Activated T-cell treated with anti-CD3 and anti-CD28 coated beads for 24 hours (primary cell): ENCODE measurements around the gene WIPF1.

Experiments used
- DNase-seq: peaks from one replicate; pipeline ENCODE4 v3.0.0-alpha.2; 2020; ENCODE audit warnings: low read depth

The WIPF1 gene

GRCh38 chr2:174618179-174618578 is 20.6 kb upstream of the WIPF1 start:
- no peak for DNase-seq

GRCh38 chr2:174617718-174618117 is 20.1 kb upstream of the WIPF1 start:
- no peak for DNase-seq

- no peak for DNase-seq
Observed at GRCh38 chr2:174617120-174617519, 19.5 kb upstream of the WIPF1 start.

- DNase-seq: no peak
Observed at GRCh38 chr2:174615871-174616436, 18.4 kb upstream of the WIPF1 start.

- DNase-seq: no peak
Observed at GRCh38 chr2:174614261-174614660, 16.7 kb upstream of the WIPF1 start.

- no peak for DNase-seq
Observed at GRCh38 chr2:174613531-174613930, 15.9 kb upstream of the WIPF1 start.

GRCh38 chr2:174612970-174613369 is 15.4 kb upstream of the WIPF1 start:
- no peak for DNase-seq

GRCh38 chr2:174611854-174612253 is 14.2 kb upstream of the WIPF1 start:
- DNase-seq: no peak

- DNase-seq: no peak
Observed at GRCh38 chr2:174611006-174611405, 13.4 kb upstream of the WIPF1 start.

- no peak for DNase-seq
Observed at GRCh38 chr2:174610243-174610995, 12.8 kb upstream of the WIPF1 start.

GRCh38 chr2:174609261-174609660 is 11.7 kb upstream of the WIPF1 start:
- DNase-seq: no peak

GRCh38 chr2:174608866-174609214 is 11.2 kb upstream of the WIPF1 start:
- no peak for DNase-seq

GRCh38 chr2:174607989-174608865 is 10.6 kb upstream of the WIPF1 start:
- DNase-seq: no peak

- DNase-seq: no peak
Observed at GRCh38 chr2:174607584-174607983, 10.0 kb upstream of the WIPF1 start.

- no peak for DNase-seq
Observed at GRCh38 chr2:174606336-174606735, 8.7 kb upstream of the WIPF1 start.

- DNase-seq: no peak
Observed at GRCh38 chr2:174605687-174606086, 8.1 kb upstream of the WIPF1 start.

- DNase-seq: peak; percentile 53
Observed at GRCh38 chr2:174603280-174603679, 5.7 kb upstream of the WIPF1 start.

GRCh38 chr2:174602745-174603144 is 5.1 kb upstream of the WIPF1 start:
- DNase-seq: no peak

GRCh38 chr2:174600349-174600748 is 2.7 kb upstream of the WIPF1 start:
- no peak for DNase-seq

- no peak for DNase-seq
Observed at GRCh38 chr2:174599310-174599921, 1.8 kb upstream of the WIPF1 start.

GRCh38 chr2:174597009-174597344 is 627 bp downstream of the WIPF1 start:
- DNase-seq: no peak

GRCh38 chr2:174595891-174596397 is 1.7 kb downstream of the WIPF1 start:
- no peak for DNase-seq
